H1 (cell line): ENCODE data around the gene TBC1D22A. TPM values are rescaled to one million over a fixed set of nuclear protein-coding genes. Genes with fewer than 3 reads are reported as not detected.

Source experiments
- CTCF ChIA-PET: fragments of 300-600 bp; sonication (Branson Sonifier 250); formaldehyde crosslinking; loops from one replicate; lab custom pipeline; 2021; ENCODE audit not compliant: partially characterized antibody; lab: Charles Lee
- POLR2A ChIA-PET: fragments of 300-600 bp; sonication (Branson Sonifier 250); formaldehyde crosslinking; loops from one replicate; lab custom pipeline; 2021; ENCODE audit warnings: inconsistent platforms; ENCODE audit not compliant: partially characterized antibody; lab: Charles Lee
- DNase-seq, 2 experiments: peaks; one replicate each; pipeline versions ENCODE4 v3.0.0 to v3.0.0-alpha.2; 2010 to 2022; ENCODE audit warnings: low spot score in 2 of 2, low read depth in 1 of 2, mixed read lengths in 1 of 2
- FAIRE-seq: peaks from 2 replicates; lab custom pipeline; 2011; peaks lifted over from hg19 to GRCh38; lab: Jason Lieb, UNC
- H2AFZ ChIP-seq: 2 replicates; pipeline ENCODE4 v1.8.1; 2012; ENCODE audit warnings: low read length, inconsistent platforms
- H2AK5ac ChIP-seq: 2 replicates; pipeline ENCODE4 v1.6.1; 2013; ENCODE audit warnings: low read depth, low read length
- H2BK120ac ChIP-seq: replicated peaks from 2 replicates; pipeline ENCODE3; 2013; ENCODE audit warnings: low read depth, low read length, inconsistent platforms
- H2BK12ac ChIP-seq: 2 replicates; pipeline ENCODE4 v1.6.1; 2013; ENCODE audit warnings: low read depth, low read length
- H2BK15ac ChIP-seq: 2 replicates; pipeline ENCODE4 v1.6.1; 2013; ENCODE audit warnings: low read length
- H2BK20ac ChIP-seq: 2 replicates; pipeline ENCODE4 v1.6.1; 2013; ENCODE audit warnings: low read length
- H2BK5ac ChIP-seq: 2 replicates; pipeline ENCODE4 v1.6.1; 2013; ENCODE audit warnings: low read depth, low read length
- H3K14ac ChIP-seq: 2 replicates; pipeline ENCODE4 v1.6.1; 2013; ENCODE audit warnings: inconsistent platforms; ENCODE audit not compliant: insufficient read length
- H3K18ac ChIP-seq: 2 replicates; pipeline ENCODE4 v1.6.1; 2013; ENCODE audit warnings: low read length; ENCODE audit errors: extremely low read depth
- H3K23ac ChIP-seq: 2 replicates; pipeline ENCODE4 v1.6.1; 2013; ENCODE audit warnings: inconsistent platforms; ENCODE audit not compliant: insufficient read length
- H3K23me2 ChIP-seq: 2 replicates; pipeline ENCODE4 v1.6.1; 2013; ENCODE audit warnings: low read depth, low read length
- H3K27ac ChIP-seq: 2 replicates; pipeline ENCODE4 v1.6.1; 2011; ENCODE audit warnings: low read depth, low read length, inconsistent platforms
- H3K27me3 ChIP-seq, 4 experiments: replicated peaks in 1 of 4; 1 replicate in 1 of 4; 2 replicates in 3 of 4; pipeline versions ENCODE4 v1.6.1 to v1.8.1; 2011 to 2013; ENCODE audit warnings: low read length in 3 of 4, mild to moderate bottlenecking in 3 of 4, inconsistent platforms in 2 of 4, mixed read lengths in 2 of 4, moderate library complexity in 1 of 4; ENCODE audit not compliant: control insufficient read depth in 3 of 4, insufficient read depth in 3 of 4; ENCODE audit errors: extremely low read depth in 1 of 4
- H3K36me3 ChIP-seq, 4 experiments: 2 replicates each; pipeline versions ENCODE4 v1.6.1 to v1.8.1; 2011 to 2013; ENCODE audit warnings: mild to moderate bottlenecking in 4 of 4, low read length in 3 of 4, moderate library complexity in 2 of 4, control low read depth in 1 of 4, inconsistent platforms in 1 of 4; ENCODE audit not compliant: insufficient read depth in 4 of 4, control insufficient read depth in 2 of 4
- H3K4ac ChIP-seq: replicated peaks from 2 replicates; pipeline ENCODE3; 2013; ENCODE audit warnings: low read length, low read depth, mixed read lengths, inconsistent platforms; ENCODE audit not compliant: insufficient read length
- H3K4me1 ChIP-seq, 4 experiments: replicated peaks in 1 of 4; 1 replicate in 1 of 4; 2 replicates in 3 of 4; pipeline versions ENCODE4 v1.6.1 to v1.8.1; 2011 to 2013; ENCODE audit warnings: low read length in 3 of 4, inconsistent platforms in 2 of 4, mixed read lengths in 1 of 4; ENCODE audit not compliant: insufficient read depth in 4 of 4, control insufficient read depth in 3 of 4
- H3K4me2 ChIP-seq, 2 experiments: 2 replicates each; pipeline versions ENCODE4 v1.6.1 to v1.8.1; 2011 to 2013; ENCODE audit warnings: low read depth in 2 of 2, low read length in 2 of 2, control low read depth in 1 of 2, inconsistent platforms in 1 of 2, mild to moderate bottlenecking in 1 of 2; ENCODE audit not compliant: insufficient read depth in 1 of 2
- H3K4me3 ChIP-seq, 4 experiments: fragments of 200-600, 300-600 bp in 1 of 4; sonication (generic), shearing (Covaris generic), sonication (Bioruptor Twin) in 1 of 4; 2 replicates each; pipeline versions ENCODE4 v1.5.1 to v1.8.1; 2011 to 2016; ENCODE audit warnings: low read length in 4 of 4, low read depth in 3 of 4, control low read depth in 2 of 4, inconsistent platforms in 2 of 4, mild to moderate bottlenecking in 2 of 4, mixed read lengths in 1 of 4, moderate library complexity in 1 of 4; ENCODE audit not compliant: insufficient read depth in 2 of 4; ENCODE audit errors: extremely low read depth in 1 of 4
- H3K56ac ChIP-seq: replicated peaks from 2 replicates; pipeline ENCODE3; 2013; ENCODE audit warnings: low read depth, mild to moderate bottlenecking, mixed read lengths, low read length, inconsistent platforms; ENCODE audit not compliant: insufficient read length
- H3K79me1 ChIP-seq: 2 replicates; pipeline ENCODE4 v1.6.1; 2013; ENCODE audit warnings: low read depth, low read length, control low read depth
- H3K79me2 ChIP-seq, 2 experiments: 2 replicates each; pipeline versions ENCODE4 v1.6.1 to v1.8.1; 2012 to 2013; ENCODE audit warnings: low read length in 2 of 2, mild to moderate bottlenecking in 2 of 2, inconsistent platforms in 1 of 2; ENCODE audit not compliant: insufficient read depth in 2 of 2, control insufficient read depth in 1 of 2
- H3K9ac ChIP-seq, 4 experiments: replicated peaks in 1 of 4; 1 replicate in 1 of 4; 2 replicates in 3 of 4; pipeline versions ENCODE4 v1.6.1 to v1.8.1; 2011 to 2013; ENCODE audit warnings: low read depth in 3 of 4, low read length in 3 of 4, control low read depth in 2 of 4, mild to moderate bottlenecking in 2 of 4, moderate library complexity in 2 of 4, inconsistent platforms in 1 of 4; ENCODE audit errors: extremely low read depth in 1 of 4
- H3K9me3 ChIP-seq, 2 experiments: 2 replicates each; pipeline versions ENCODE4 v1.6.1 to v1.8.1; 2012 to 2013; ENCODE audit warnings: mild to moderate bottlenecking in 2 of 2, moderate library complexity in 2 of 2, control low read depth in 1 of 2, inconsistent platforms in 1 of 2, low read depth in 1 of 2, low read length in 1 of 2, mixed read lengths in 1 of 2; ENCODE audit not compliant: insufficient read depth in 2 of 2
- H4K20me1 ChIP-seq, 2 experiments: replicated peaks in 1 of 2; 2 replicates each; pipeline versions ENCODE3 to v1.8.1; 2011 to 2013; ENCODE audit warnings: inconsistent platforms in 2 of 2, low read length in 2 of 2, mild to moderate bottlenecking in 1 of 2; ENCODE audit not compliant: insufficient read depth in 2 of 2, control insufficient read depth in 1 of 2
- H4K5ac ChIP-seq: 2 replicates; pipeline ENCODE4 v1.6.1; 2013; ENCODE audit warnings: low read length, low read depth, mixed read lengths, inconsistent platforms; ENCODE audit not compliant: insufficient read length
- H4K8ac ChIP-seq: 2 replicates; pipeline ENCODE4 v1.8.0; 2013; ENCODE audit warnings: mild to moderate bottlenecking, moderate library complexity, low read length, inconsistent platforms; ENCODE audit not compliant: insufficient read depth; ENCODE audit errors: extremely low read depth
- H4K91ac ChIP-seq: replicated peaks from 2 replicates; pipeline ENCODE3; 2013; ENCODE audit warnings: low read length, mixed read lengths, inconsistent platforms; ENCODE audit not compliant: insufficient read length
- BRCA1 ChIP-seq: IDR thresholded peaks from 2 replicates; pipeline ENCODE4 v1.6.1; 2012; ENCODE audit warnings: low read depth, low read length, improper control_type of control experiment
- CBX8 ChIP-seq: fragments of 300-800, 300-1000 bp; sonication (generic); IDR thresholded peaks from 2 replicates; pipeline ENCODE4 v1.7.1; 2016; ENCODE audit warnings: low read depth, low read length, borderline replicate concordance
- CEBPB ChIP-seq: IDR thresholded peaks from 2 replicates; pipeline ENCODE4 v1.6.1; 2012; ENCODE audit warnings: low read depth, low read length
- CHD2 ChIP-seq: IDR thresholded peaks from 2 replicates; pipeline ENCODE4 v1.6.1; 2012; ENCODE audit warnings: low read length, improper control_type of control experiment
- RBBP5 ChIP-seq: IDR thresholded peaks from 2 replicates; pipeline ENCODE4 v1.7.1; 2012; ENCODE audit warnings: low read depth, mild to moderate bottlenecking, inconsistent platforms, low read length, moderate library complexity, borderline replicate concordance
- RFX5 ChIP-seq: IDR thresholded peaks from 2 replicates; pipeline ENCODE4 v1.6.1; 2011; ENCODE audit warnings: low read depth, low read length, improper control_type of control experiment, borderline replicate concordance
- RXRA ChIP-seq: IDR thresholded peaks from 2 replicates; pipeline ENCODE4 v1.6.1; 2011; ENCODE audit warnings: low read depth, mild to moderate bottlenecking, low read length, moderate library complexity; ENCODE audit not compliant: insufficient read depth
- SIN3A ChIP-seq, 2 experiments: IDR thresholded peaks in 1 of 2; conservative IDR thresholded peaks in 1 of 2; 2 replicates each; pipeline ENCODE4 v1.6.1; 2011 to 2012; ENCODE audit warnings: low read length in 2 of 2, improper control_type of control experiment in 1 of 2, low read depth in 1 of 2, mild to moderate bottlenecking in 1 of 2
- TAF7 ChIP-seq: optimal IDR thresholded peaks from 2 replicates; pipeline ENCODE3; 2011; ENCODE audit warnings: low read depth, mild to moderate bottlenecking, inconsistent platforms, low read length, moderate library complexity, borderline replicate concordance
- WGBS, 2 experiments: shearing (Covaris generic) in 1 of 2; methylation state at CpG; one replicate each; pipeline versions ENCODE4 v1.1.6 to v1.1.7; 2013 to 2015; ENCODE audit warnings: low lambda C conversion rate in 2 of 2, mixed read lengths in 2 of 2, inconsistent platforms in 1 of 2, low coverage in 1 of 2, missing lambda C conversion rate in 1 of 2; ENCODE audit not compliant: insufficient replicate concordance in 2 of 2, insufficient coverage in 1 of 2, insufficient read length in 1 of 2; ENCODE audit errors: extremely low coverage in 1 of 2, missing lambda C conversion rate in 1 of 2; 5-methylcytosine and 5-hydroxymethylcytosine counted together
- polyA plus RNA-seq, 7 experiments: library from polyadenylated mRNA; depleted of rRNA in 3 of 7; stranded (reverse) in 5 of 7; unstranded in 2 of 7; fragments of >200 nt in 5 of 7; fragments of 200-250 nt in 2 of 7; gene quantifications; 1 replicate in 5 of 7; 2 replicates in 1 of 7; 4 replicates in 1 of 7; pipeline versions ENCODE4 v1.2.1 to v1.2.3, GENCODE V29; 2011 to 2013; ENCODE audit warnings: missing spikeins in 2 of 7, mixed read lengths in 2 of 7
- total RNA-seq: library from RNA; stranded (reverse); fragmentation: NEBNext Ultra II Directional; extraction: Animal tissue kit (Norgen Biotek cat#: 25700); gene quantifications from 2 replicates; pipeline ENCODE4 v1.2.1, GENCODE V29; 2021

TBC1D22A gene
- total and polyA plus RNA-seq, 2 of the 8 experiments (the other 6 are each of a cell fraction or from before 2014, with no cell fraction given), result 11.9 to 18.4 TPM

- no peak overlapping the region for H4K5ac ChIP-seq
- H4K20me1 ChIP-seq, result no peaks in the 10 kb centered on the region
- H2BK120ac ChIP-seq, result no peak overlapping the region
- H2BK20ac ChIP-seq, result no peak overlapping the region
- H3K27me3 ChIP-seq, result no peaks in the 10 kb centered on the region
- H2BK15ac ChIP-seq, result no peak overlapping the region
- no peak overlapping the region for H4K8ac ChIP-seq
- H3K4ac ChIP-seq, result no peak overlapping the region
- no peak overlapping the region for H2BK12ac ChIP-seq
- no peaks in the 10 kb centered on the region for H3K36me3 ChIP-seq
- no peaks in the 10 kb centered on the region for H3K4me1 ChIP-seq
- no peak overlapping the region for H2BK5ac ChIP-seq
- CTCF ChIA-PET, result no interaction called here
- POLR2A ChIA-PET, result no interaction called here
- H4K91ac ChIP-seq, result no peak overlapping the region
- no peak overlapping the region for H2AK5ac ChIP-seq
- H3K79me1 ChIP-seq, result no peaks in the 10 kb centered on the region; the same call in 1 of the 2 replicates
- H3K9me3 ChIP-seq, result no peaks in the 10 kb centered on the region
- 93% methylated on average over 17 of the region's 18 CpGs; no CpG with 5 or more reads in 1 of the 2 experiments for WGBS, 2 experiments
- FAIRE-seq, result no peak
- no peak for DNase-seq
- H3K27ac ChIP-seq, result no peak overlapping the region
- H3K14ac ChIP-seq, result no peak overlapping the region
- H2AFZ ChIP-seq, result no peak overlapping the region
- H3K18ac ChIP-seq, result no peak overlapping the region
- H3K9ac ChIP-seq, result no peak overlapping the region
- H3K4me2 ChIP-seq, result no peak overlapping the region
- H3K79me2 ChIP-seq, result no peaks in the 10 kb centered on the region
- no peak overlapping the region for H3K56ac ChIP-seq
- 0 out of 2 replicates have a peak, but pooled peaks cover 2% of the 10 kb centered on the region for H3K23me2 ChIP-seq
- H3K4me3 ChIP-seq, result no peak overlapping the region
- H3K23ac ChIP-seq, result no peak overlapping the region
- TF ChIP-seq SIN3A (conservative IDR thresholded peaks at IDR 0.05 in 1 of 2, IDR thresholded peaks at IDR 0.05 in 1 of 2; ENCODE audit: low read depth in 1 of 2, low read length in 2 of 2) (no peak), CEBPB (no peak), RXRA (no peak), BRCA1 (no peak), CHD2 (no peak), TAF7 (no peak), RBBP5 (no peak), RFX5 (no peak), CBX8 (no peak)
Observed at GRCh38 chr22:47110817-47111443, 348.5 kb downstream of the TBC1D22A start.
